H1 (cell line): Measurements from ENCODE around the gene MAST2. TPM values are rescaled to one million over a fixed set of nuclear protein-coding genes. Genes with fewer than 3 reads are reported as not detected.

ENCODE experiments used
- CTCF ChIA-PET: fragments of 300-600 bp; sonication (Branson Sonifier 250); formaldehyde crosslinking; loops from one replicate; lab custom pipeline; 2021; ENCODE audit not compliant: partially characterized antibody; lab: Charles Lee
- POLR2A ChIA-PET: fragments of 300-600 bp; sonication (Branson Sonifier 250); formaldehyde crosslinking; loops from one replicate; lab custom pipeline; 2021; ENCODE audit warnings: inconsistent platforms; ENCODE audit not compliant: partially characterized antibody; lab: Charles Lee
- DNase-seq, 2 experiments: peaks; one replicate each; pipeline versions ENCODE4 v3.0.0 to v3.0.0-alpha.2; 2010 to 2022; ENCODE audit warnings: low spot score in 2 of 2, low read depth in 1 of 2, mixed read lengths in 1 of 2
- FAIRE-seq: peaks from 2 replicates; lab custom pipeline; 2011; peaks lifted over from hg19 to GRCh38; lab: Jason Lieb, UNC
- H2AFZ ChIP-seq: 2 replicates; pipeline ENCODE4 v1.8.1; 2012; ENCODE audit warnings: low read length, inconsistent platforms
- H2AK5ac ChIP-seq: 2 replicates; pipeline ENCODE4 v1.6.1; 2013; ENCODE audit warnings: low read depth, low read length
- H2BK120ac ChIP-seq: replicated peaks from 2 replicates; pipeline ENCODE3; 2013; ENCODE audit warnings: low read depth, low read length, inconsistent platforms
- H2BK12ac ChIP-seq: 2 replicates; pipeline ENCODE4 v1.6.1; 2013; ENCODE audit warnings: low read depth, low read length
- H2BK15ac ChIP-seq: 2 replicates; pipeline ENCODE4 v1.6.1; 2013; ENCODE audit warnings: low read length
- H2BK20ac ChIP-seq: 2 replicates; pipeline ENCODE4 v1.6.1; 2013; ENCODE audit warnings: low read length
- H2BK5ac ChIP-seq: 2 replicates; pipeline ENCODE4 v1.6.1; 2013; ENCODE audit warnings: low read depth, low read length
- H3K14ac ChIP-seq: 2 replicates; pipeline ENCODE4 v1.6.1; 2013; ENCODE audit warnings: inconsistent platforms; ENCODE audit not compliant: insufficient read length
- H3K18ac ChIP-seq: 2 replicates; pipeline ENCODE4 v1.6.1; 2013; ENCODE audit warnings: low read length; ENCODE audit errors: extremely low read depth
- H3K23ac ChIP-seq: 2 replicates; pipeline ENCODE4 v1.6.1; 2013; ENCODE audit warnings: inconsistent platforms; ENCODE audit not compliant: insufficient read length
- H3K23me2 ChIP-seq: 2 replicates; pipeline ENCODE4 v1.6.1; 2013; ENCODE audit warnings: low read depth, low read length
- H3K27ac ChIP-seq: 2 replicates; pipeline ENCODE4 v1.6.1; 2011; ENCODE audit warnings: low read depth, low read length, inconsistent platforms
- H3K27me3 ChIP-seq, 4 experiments: replicated peaks in 1 of 4; 1 replicate in 1 of 4; 2 replicates in 3 of 4; pipeline versions ENCODE4 v1.6.1 to v1.8.1; 2011 to 2013; ENCODE audit warnings: low read length in 3 of 4, mild to moderate bottlenecking in 3 of 4, inconsistent platforms in 2 of 4, mixed read lengths in 2 of 4, moderate library complexity in 1 of 4; ENCODE audit not compliant: control insufficient read depth in 3 of 4, insufficient read depth in 3 of 4; ENCODE audit errors: extremely low read depth in 1 of 4
- H3K36me3 ChIP-seq, 4 experiments: 2 replicates each; pipeline versions ENCODE4 v1.6.1 to v1.8.1; 2011 to 2013; ENCODE audit warnings: mild to moderate bottlenecking in 4 of 4, low read length in 3 of 4, moderate library complexity in 2 of 4, control low read depth in 1 of 4, inconsistent platforms in 1 of 4; ENCODE audit not compliant: insufficient read depth in 4 of 4, control insufficient read depth in 2 of 4
- H3K4ac ChIP-seq: replicated peaks from 2 replicates; pipeline ENCODE3; 2013; ENCODE audit warnings: low read length, low read depth, mixed read lengths, inconsistent platforms; ENCODE audit not compliant: insufficient read length
- H3K4me1 ChIP-seq, 4 experiments: replicated peaks in 1 of 4; 1 replicate in 1 of 4; 2 replicates in 3 of 4; pipeline versions ENCODE4 v1.6.1 to v1.8.1; 2011 to 2013; ENCODE audit warnings: low read length in 3 of 4, inconsistent platforms in 2 of 4, mixed read lengths in 1 of 4; ENCODE audit not compliant: insufficient read depth in 4 of 4, control insufficient read depth in 3 of 4
- H3K4me2 ChIP-seq, 2 experiments: 2 replicates each; pipeline versions ENCODE4 v1.6.1 to v1.8.1; 2011 to 2013; ENCODE audit warnings: low read depth in 2 of 2, low read length in 2 of 2, control low read depth in 1 of 2, inconsistent platforms in 1 of 2, mild to moderate bottlenecking in 1 of 2; ENCODE audit not compliant: insufficient read depth in 1 of 2
- H3K4me3 ChIP-seq, 4 experiments: fragments of 200-600, 300-600 bp in 1 of 4; sonication (generic), shearing (Covaris generic), sonication (Bioruptor Twin) in 1 of 4; 2 replicates each; pipeline versions ENCODE4 v1.5.1 to v1.8.1; 2011 to 2016; ENCODE audit warnings: low read length in 4 of 4, low read depth in 3 of 4, control low read depth in 2 of 4, inconsistent platforms in 2 of 4, mild to moderate bottlenecking in 2 of 4, mixed read lengths in 1 of 4, moderate library complexity in 1 of 4; ENCODE audit not compliant: insufficient read depth in 2 of 4; ENCODE audit errors: extremely low read depth in 1 of 4
- H3K56ac ChIP-seq: replicated peaks from 2 replicates; pipeline ENCODE3; 2013; ENCODE audit warnings: low read depth, mild to moderate bottlenecking, mixed read lengths, low read length, inconsistent platforms; ENCODE audit not compliant: insufficient read length
- H3K79me1 ChIP-seq: 2 replicates; pipeline ENCODE4 v1.6.1; 2013; ENCODE audit warnings: low read depth, low read length, control low read depth
- H3K79me2 ChIP-seq, 2 experiments: 2 replicates each; pipeline versions ENCODE4 v1.6.1 to v1.8.1; 2012 to 2013; ENCODE audit warnings: low read length in 2 of 2, mild to moderate bottlenecking in 2 of 2, inconsistent platforms in 1 of 2; ENCODE audit not compliant: insufficient read depth in 2 of 2, control insufficient read depth in 1 of 2
- H3K9ac ChIP-seq, 4 experiments: replicated peaks in 1 of 4; 1 replicate in 1 of 4; 2 replicates in 3 of 4; pipeline versions ENCODE4 v1.6.1 to v1.8.1; 2011 to 2013; ENCODE audit warnings: low read depth in 3 of 4, low read length in 3 of 4, control low read depth in 2 of 4, mild to moderate bottlenecking in 2 of 4, moderate library complexity in 2 of 4, inconsistent platforms in 1 of 4; ENCODE audit errors: extremely low read depth in 1 of 4
- H3K9me3 ChIP-seq, 2 experiments: 2 replicates each; pipeline versions ENCODE4 v1.6.1 to v1.8.1; 2012 to 2013; ENCODE audit warnings: mild to moderate bottlenecking in 2 of 2, moderate library complexity in 2 of 2, control low read depth in 1 of 2, inconsistent platforms in 1 of 2, low read depth in 1 of 2, low read length in 1 of 2, mixed read lengths in 1 of 2; ENCODE audit not compliant: insufficient read depth in 2 of 2
- H4K20me1 ChIP-seq, 2 experiments: replicated peaks in 1 of 2; 2 replicates each; pipeline versions ENCODE3 to v1.8.1; 2011 to 2013; ENCODE audit warnings: inconsistent platforms in 2 of 2, low read length in 2 of 2, mild to moderate bottlenecking in 1 of 2; ENCODE audit not compliant: insufficient read depth in 2 of 2, control insufficient read depth in 1 of 2
- H4K5ac ChIP-seq: 2 replicates; pipeline ENCODE4 v1.6.1; 2013; ENCODE audit warnings: low read length, low read depth, mixed read lengths, inconsistent platforms; ENCODE audit not compliant: insufficient read length
- H4K8ac ChIP-seq: 2 replicates; pipeline ENCODE4 v1.8.0; 2013; ENCODE audit warnings: mild to moderate bottlenecking, moderate library complexity, low read length, inconsistent platforms; ENCODE audit not compliant: insufficient read depth; ENCODE audit errors: extremely low read depth
- H4K91ac ChIP-seq: replicated peaks from 2 replicates; pipeline ENCODE3; 2013; ENCODE audit warnings: low read length, mixed read lengths, inconsistent platforms; ENCODE audit not compliant: insufficient read length
- ASH2L ChIP-seq: fragments of 200-600, 300-600 bp; sonication (generic); IDR thresholded peaks from one replicate; pipeline ENCODE4 v1.7.1; 2017; ENCODE audit warnings: low read length
- BACH1 ChIP-seq: IDR thresholded peaks from 2 replicates; pipeline ENCODE4 v1.6.1; 2012; ENCODE audit warnings: low read length, improper control_type of control experiment
- BCL11A ChIP-seq, 2 experiments: IDR thresholded peaks; one replicate each; pipeline ENCODE4 v1.6.1; 2011; ENCODE audit warnings: low read depth in 2 of 2, low read length in 2 of 2, mild to moderate bottlenecking in 2 of 2
- JUN ChIP-seq: IDR thresholded peaks from 2 replicates; pipeline ENCODE4 v1.6.1; 2011; ENCODE audit warnings: low read depth, mild to moderate bottlenecking, improper control_type of control experiment, low read length
- RBBP5 ChIP-seq: IDR thresholded peaks from 2 replicates; pipeline ENCODE4 v1.7.1; 2012; ENCODE audit warnings: low read depth, mild to moderate bottlenecking, inconsistent platforms, low read length, moderate library complexity, borderline replicate concordance
- ZNF274 ChIP-seq: IDR thresholded peaks from 2 replicates; pipeline ENCODE4 v1.7.0; 2012; ENCODE audit warnings: low read length, borderline replicate concordance; ENCODE audit errors: extremely low read depth
- WGBS, 2 experiments: shearing (Covaris generic) in 1 of 2; methylation state at CpG; one replicate each; pipeline versions ENCODE4 v1.1.6 to v1.1.7; 2013 to 2015; ENCODE audit warnings: low lambda C conversion rate in 2 of 2, mixed read lengths in 2 of 2, inconsistent platforms in 1 of 2, low coverage in 1 of 2, missing lambda C conversion rate in 1 of 2; ENCODE audit not compliant: insufficient replicate concordance in 2 of 2, insufficient coverage in 1 of 2, insufficient read length in 1 of 2; ENCODE audit errors: extremely low coverage in 1 of 2, missing lambda C conversion rate in 1 of 2; 5-methylcytosine and 5-hydroxymethylcytosine counted together
- polyA plus RNA-seq, 7 experiments: library from polyadenylated mRNA; depleted of rRNA in 3 of 7; stranded (reverse) in 5 of 7; unstranded in 2 of 7; fragments of >200 nt in 5 of 7; fragments of 200-250 nt in 2 of 7; gene quantifications; 1 replicate in 5 of 7; 2 replicates in 1 of 7; 4 replicates in 1 of 7; pipeline versions ENCODE4 v1.2.1 to v1.2.3, GENCODE V29; 2011 to 2013; ENCODE audit warnings: missing spikeins in 2 of 7, mixed read lengths in 2 of 7
- total RNA-seq: library from RNA; stranded (reverse); fragmentation: NEBNext Ultra II Directional; extraction: Animal tissue kit (Norgen Biotek cat#: 25700); gene quantifications from 2 replicates; pipeline ENCODE4 v1.2.1, GENCODE V29; 2021

The MAST2 gene
- total and polyA plus RNA-seq, 2 of the 8 experiments (the other 6 are each of a cell fraction or from before 2014, with no cell fraction given): 20.5 to 35.4 TPM

DNA sequence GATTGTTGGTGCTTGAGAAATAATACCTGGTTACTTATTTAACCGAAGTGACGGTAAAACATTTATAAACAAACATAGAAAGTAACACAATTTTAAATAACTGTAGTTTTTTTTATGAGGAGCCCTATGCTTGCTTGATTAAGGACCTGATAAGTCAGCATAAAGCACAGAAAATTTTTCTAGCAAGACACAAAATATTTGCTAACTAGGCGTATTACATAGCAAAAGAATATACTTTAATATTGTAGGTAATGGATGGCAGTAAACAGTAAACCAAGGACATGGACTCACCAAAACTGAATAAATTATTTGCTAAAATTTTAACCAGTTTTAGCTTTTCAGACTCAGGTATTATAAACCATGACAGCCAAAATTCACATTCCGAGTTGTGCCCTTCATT lies 90.9 kb downstream of the MAST2 start:
- H2AK5ac ChIP-seq: no peak overlapping the region
- no peak for FAIRE-seq
- no peak overlapping the region for H3K4ac ChIP-seq
- H3K4me2 ChIP-seq: no peak overlapping the region
- no peak overlapping the region for H3K14ac ChIP-seq
- no peak overlapping the region for H3K4me3 ChIP-seq
- no peak overlapping the region for H2AFZ ChIP-seq
- CTCF ChIA-PET: no interaction called here
- H3K27ac ChIP-seq: no peak overlapping the region
- no peak for DNase-seq
- H3K18ac ChIP-seq: no peak overlapping the region
- H2BK12ac ChIP-seq: no peak overlapping the region
- no peaks in the 10 kb centered on the region for H3K27me3 ChIP-seq
- POLR2A ChIA-PET: no interaction called here
- no peak overlapping the region for H3K9ac ChIP-seq
- no peak overlapping the region for H4K8ac ChIP-seq
- no peak overlapping the region for H4K91ac ChIP-seq
- H3K4me1 ChIP-seq: no peaks in the 10 kb centered on the region
- H3K23me2 ChIP-seq: no peaks in the 10 kb centered on the region
- H3K79me2 ChIP-seq: 0 out of 4 replicates have a peak, but pooled peaks cover 0 to 1% of the 10 kb centered on the region in 2 experiments
- H3K9me3 ChIP-seq: no peaks in the 10 kb centered on the region
- no peaks in the 10 kb centered on the region for H4K20me1 ChIP-seq
- H2BK20ac ChIP-seq: no peak overlapping the region
- H2BK120ac ChIP-seq: no peak overlapping the region
- no peak overlapping the region for H4K5ac ChIP-seq
- no peak overlapping the region for H3K23ac ChIP-seq
- 80% methylated on average over 4 of the region's 4 CpGs; no CpG with 5 or more reads in 1 of the 2 experiments for WGBS, 2 experiments
- no peaks in the 10 kb centered on the region for H3K36me3 ChIP-seq
- no peaks in the 10 kb centered on the region for H3K79me1 ChIP-seq
- no peak overlapping the region for H2BK5ac ChIP-seq
- no peak overlapping the region for H2BK15ac ChIP-seq
- H3K56ac ChIP-seq: no peak overlapping the region
- TF ChIP-seq RBBP5 (no peak), BCL11A (IDR thresholded peaks at IDR 0.05; ENCODE audit: low read depth in 2 of 2, low read length in 2 of 2) (no peak), ASH2L (no peak), BACH1 (no peak), ZNF274 (no peak), JUN (no peak)
